Measurements from ENCODE around the gene ZG16. TPM values are rescaled to one million over a fixed set of nuclear protein-coding genes. Genes with fewer than 3 reads are reported as not detected.

The ZG16 gene
- total RNA-seq, 1 experiment from 2014 or later = not detected

DNA sequence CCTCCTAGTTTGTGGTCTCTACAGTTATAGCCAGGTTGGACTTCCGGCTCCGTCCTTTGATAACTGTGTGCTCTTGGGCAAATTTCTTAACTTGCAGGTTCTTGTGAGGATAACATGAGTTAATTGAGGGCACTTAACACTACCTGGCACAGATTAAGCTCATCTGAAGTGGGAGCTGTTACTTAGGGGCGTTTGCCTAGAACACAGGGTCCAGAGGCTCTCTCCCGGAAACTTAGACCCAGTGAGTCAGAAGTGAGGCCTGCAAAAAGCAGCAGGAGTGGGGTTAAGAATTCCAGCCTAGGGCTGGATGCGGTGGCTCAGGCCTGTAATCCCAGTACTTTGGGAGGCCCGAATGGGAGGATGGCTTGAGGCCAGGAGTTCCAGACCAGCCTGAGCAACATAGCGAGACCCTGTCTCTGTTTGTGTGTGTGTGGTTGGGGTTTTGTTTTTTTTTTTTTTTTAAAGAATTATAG is 43.6 kb downstream of the ZG16 start:
- DNase-seq (ENCODE audit: low read depth) = peak; percentile 91

GRCh38 chr16:29824589-29825144 is 46.6 kb downstream of the ZG16 start:
- DNase-seq (ENCODE audit: low read depth) = peak; percentile 88

GRCh38 chr16:29825145-29826044 is 47.3 kb downstream of the ZG16 start:
- DNase-seq (ENCODE audit: low read depth) = peak; percentile 94

- DNase-seq (ENCODE audit: low read depth) = no peak
Observed at GRCh38 chr16:29826342-29826695, 48.3 kb downstream of the ZG16 start.

- no peak for DNase-seq (ENCODE audit: low read depth)
Observed at GRCh38 chr16:29830774-29831173, 52.7 kb downstream of the ZG16 start.

- DNase-seq (ENCODE audit: low read depth) = no peak
Observed at GRCh38 chr16:29831490-29831889, 53.4 kb downstream of the ZG16 start.

Other genes with a start within 250 kb of the ZG16 start
- 0.20 TPM in 1 of 2 replicates, not detected in the other for gene SPN, start 115.0 kb upstream of the ZG16 start, total RNA-seq (2014; rRNA removed; shearing (Covaris generic))
- gene QPRT, start 99.1 kb upstream of the ZG16 start, total RNA-seq (2014; rRNA removed; shearing (Covaris generic)) = 18.4 and 23.7 TPM in 2 replicates
- gene C16orf54, start 32.3 kb upstream of the ZG16 start, total RNA-seq (2014; rRNA removed; shearing (Covaris generic)) = 0.10 TPM in 1 of 2 replicates, not detected in the other
- 120 and 128 TPM in 2 replicates for gene KIF22, start 12.5 kb downstream of the ZG16 start, total RNA-seq (2014; rRNA removed; shearing (Covaris generic))
- 114 and 181 TPM in 2 replicates for gene MAZ, start 28.3 kb downstream of the ZG16 start, total RNA-seq (2014; rRNA removed; shearing (Covaris generic))
- gene PRRT2, start 33.9 kb downstream of the ZG16 start, total RNA-seq (2014; rRNA removed; shearing (Covaris generic)) = 1.7 and 2.5 TPM in 2 replicates
- gene PAGR1, start 37.9 kb downstream of the ZG16 start, total RNA-seq (2014; rRNA removed; shearing (Covaris generic)) = 20.5 and 22.8 TPM in 2 replicates
- gene MVP, start 42.2 kb downstream of the ZG16 start, total RNA-seq (2014; rRNA removed; shearing (Covaris generic)) = 140 and 141 TPM in 2 replicates
- gene CDIPT, start 85.0 kb downstream of the ZG16 start, total RNA-seq (2014; rRNA removed; shearing (Covaris generic)) = 83.4 and 90.4 TPM in 2 replicates
- 4.9 and 6.2 TPM in 2 replicates for gene SEZ6L2, start 121.3 kb downstream of the ZG16 start, total RNA-seq (2014; rRNA removed; shearing (Covaris generic))
- 2.6 and 4.8 TPM in 2 replicates for gene ASPHD1, start 122.2 kb downstream of the ZG16 start, total RNA-seq (2014; rRNA removed; shearing (Covaris generic))
- 3.5 and 5.3 TPM in 2 replicates for gene KCTD13, start 148.0 kb downstream of the ZG16 start, total RNA-seq (2014; rRNA removed; shearing (Covaris generic))
- gene TMEM219, start 183.8 kb downstream of the ZG16 start, total RNA-seq (2014; rRNA removed; shearing (Covaris generic)) = 84.8 and 110 TPM in 2 replicates
- gene TAOK2, start 195.6 kb downstream of the ZG16 start, total RNA-seq (2014; rRNA removed; shearing (Covaris generic)) = 15.3 and 26.5 TPM in 2 replicates
- 16.1 and 21.0 TPM in 2 replicates for gene HIRIP3, start 217.4 kb downstream of the ZG16 start, total RNA-seq (2014; rRNA removed; shearing (Covaris generic))
- gene INO80E, start 218.0 kb downstream of the ZG16 start, total RNA-seq (2014; rRNA removed; shearing (Covaris generic)) = 53.7 and 81.3 TPM in 2 replicates
- gene DOC2A, start 232.8 kb downstream of the ZG16 start, total RNA-seq (2014; rRNA removed; shearing (Covaris generic)) = 1.1 TPM in 1 of 2 replicates, not detected in the other
- not detected in 2 replicates for gene C16orf92, start 244.9 kb downstream of the ZG16 start, total RNA-seq (2014; rRNA removed; shearing (Covaris generic))